Hepatocyte (in vitro differentiated cells): ENCODE measurements around the gene ASIC2. TPM values are rescaled to one million over a fixed set of nuclear protein-coding genes. Genes with fewer than 3 reads are reported as not detected.

Experiments
- DNase-seq: peaks from one replicate; pipeline ENCODE4 v3.0.0-alpha.2; 2016; ENCODE audit warnings: low spot score
- H2AFZ ChIP-seq: fragments of 200-600 bp; sonication (generic); 2 replicates; pipeline ENCODE4 v1.6.0; 2016; ENCODE audit warnings: antibody characterized with exemption, mild to moderate bottlenecking
- H3K27ac ChIP-seq: fragments of 200-600 bp; sonication (generic); 2 replicates; pipeline ENCODE4 v1.5.1; 2016; ENCODE audit warnings: mild to moderate bottlenecking
- H3K27me3 ChIP-seq: fragments of 200-600 bp; sonication (generic); 2 replicates; pipeline ENCODE4 v1.6.1; 2016
- H3K36me3 ChIP-seq: fragments of 200-600 bp; sonication (generic); replicated peaks from 2 replicates; pipeline ENCODE4 v1.5.1; 2016; ENCODE audit warnings: low read depth; ENCODE audit not compliant: insufficient read depth
- H3K4me1 ChIP-seq: fragments of 200-600 bp; sonication (generic); 2 replicates; pipeline ENCODE4 v1.5.1; 2016; ENCODE audit warnings: mild to moderate bottlenecking, moderate library complexity; ENCODE audit not compliant: insufficient read depth
- H3K4me2 ChIP-seq: fragments of 200-600 bp; sonication (generic); 2 replicates; pipeline ENCODE4 v1.6.0; 2016
- H3K4me3 ChIP-seq: fragments of 200-600 bp; sonication (generic); 2 replicates; pipeline ENCODE4 v1.5.1; 2016; ENCODE audit warnings: mild to moderate bottlenecking
- H3K79me2 ChIP-seq: fragments of 200-600 bp; sonication (generic); 2 replicates; pipeline ENCODE4 v1.6.0; 2017; ENCODE audit warnings: mild to moderate bottlenecking
- H3K9me2 ChIP-seq: fragments of 200-600 bp; sonication (generic); replicated peaks from 2 replicates; pipeline ENCODE4 v1.6.0; 2017; ENCODE audit warnings: mild to moderate bottlenecking; ENCODE audit not compliant: insufficient read depth
- H3K9me3 ChIP-seq: fragments of 200-600 bp; sonication (generic); 2 replicates; pipeline ENCODE4 v1.5.1; 2016; ENCODE audit warnings: low read depth, mild to moderate bottlenecking
- H4K20me1 ChIP-seq: fragments of 200-600 bp; sonication (generic); 2 replicates; pipeline ENCODE4 v1.6.0; 2016; ENCODE audit warnings: mild to moderate bottlenecking; ENCODE audit not compliant: insufficient read depth, poor library complexity, severe bottlenecking
- CTCF ChIP-seq: fragments of 200-600 bp; sonication (generic); IDR thresholded peaks from 2 replicates; pipeline ENCODE4 v1.5.1; 2016; ENCODE audit warnings: antibody characterized with exemption, mild to moderate bottlenecking; ENCODE audit not compliant: poor library complexity
- EZH2 ChIP-seq: fragments of 200-600 bp; sonication (generic); IDR thresholded peaks from 2 replicates; pipeline ENCODE4 v1.6.1; 2016; ENCODE audit warnings: antibody characterized with exemption, mild to moderate bottlenecking, borderline replicate concordance
- EZH2phosphoT487 ChIP-seq: fragments of 200-600 bp; sonication (generic); IDR thresholded peaks from one replicate; pipeline ENCODE4 v1.6.1; 2018; ENCODE audit warnings: antibody characterized with exemption, mild to moderate bottlenecking, low read depth, moderate library complexity; ENCODE audit not compliant: unreplicated experiment, severe bottlenecking
- WGBS: methylation state at CpG from one replicate; pipeline ENCODE4 v1.1.6; 2016; ENCODE audit warnings: low lambda C conversion rate; ENCODE audit errors: missing lambda C conversion rate; 5-methylcytosine and 5-hydroxymethylcytosine counted together
- polyA plus RNA-seq: library from polyadenylated mRNA; unstranded; fragments of >200 nt; fragmentation: Nextera tagmentation; extraction: Ambion mirVana; gene quantifications from 2 replicates; pipeline ENCODE4 v1.2.1, GENCODE V29; 2016
- total RNA-seq: library from RNA; depleted of rRNA; stranded (reverse); fragments of >200 nt; gene quantifications from 2 replicates; pipeline ENCODE4 v1.2.3, GENCODE V29; 2014

Gene ASIC2
- total and polyA plus RNA-seq, 2 experiments from 2014 or later, result 2.3 to 3.3 TPM

- no peak overlapping the region for H2AFZ ChIP-seq
- DNase-seq, result no peak
- H3K9me2 ChIP-seq, result no peaks in the 10 kb centered on the region
- no peaks in the 10 kb centered on the region for H3K36me3 ChIP-seq
- H3K27me3 ChIP-seq, result no peaks in the 10 kb centered on the region
- TF ChIP-seq EZH2, result no peak
- TF ChIP-seq EZH2phosphoT487, result no peak
- no peak for TF ChIP-seq CTCF
- H3K79me2 ChIP-seq, result no peaks in the 10 kb centered on the region
- H4K20me1 ChIP-seq, result no peaks in the 10 kb centered on the region
- no peaks in the 10 kb centered on the region for H3K9me3 ChIP-seq
- 73% methylated on average over 1 of the region's 1 CpG for WGBS
- no peak overlapping the region for H3K4me2 ChIP-seq
- H3K27ac ChIP-seq, result no peak overlapping the region
- peaks cover 4% of the 10 kb centered on the region for H3K4me1 ChIP-seq
- no peak overlapping the region for H3K4me3 ChIP-seq
Observed at GRCh38 chr17:33090806-33091205, 202.3 kb downstream of the ASIC2 start.

GRCh38 chr17:33086878-33087277, 206.2 kb downstream of the ASIC2 start:
- H2AFZ ChIP-seq, result no peak overlapping the region
- H3K4me1 ChIP-seq, result peaks cover 4% of the 10 kb centered on the region
- H3K4me2 ChIP-seq, result no peak overlapping the region
- no peak overlapping the region for H3K27ac ChIP-seq
- H3K79me2 ChIP-seq, result no peaks in the 10 kb centered on the region
- no peaks in the 10 kb centered on the region for H4K20me1 ChIP-seq
- TF ChIP-seq EZH2phosphoT487 (no peak), CTCF (no peak), EZH2 (no peak)
- no peaks in the 10 kb centered on the region for H3K9me2 ChIP-seq
- no peak for DNase-seq
- no peaks in the 10 kb centered on the region for H3K27me3 ChIP-seq
- no peaks in the 10 kb centered on the region for H3K9me3 ChIP-seq
- H3K4me3 ChIP-seq, result no peak overlapping the region
- no peaks in the 10 kb centered on the region for H3K36me3 ChIP-seq

GRCh38 chr17:33086041-33086440, 207.1 kb downstream of the ASIC2 start:
- Histone ChIP-seq H4K20me1 (no peaks in the 10 kb centered on the region), H3K9me2 (no peaks in the 10 kb centered on the region), H3K4me1 (peaks cover 4% of the 10 kb centered on the region), H3K27me3 (no peaks in the 10 kb centered on the region), H3K9me3 (no peaks in the 10 kb centered on the region), H3K79me2 (no peaks in the 10 kb centered on the region), H3K36me3 (no peaks in the 10 kb centered on the region), H2AFZ (no peak overlapping the region), H3K4me2 (no peak overlapping the region), H3K27ac (no peak overlapping the region), H3K4me3 (no peak overlapping the region)
- TF ChIP-seq CTCF, result no peak
- TF ChIP-seq EZH2phosphoT487, result no peak
- no peak for TF ChIP-seq EZH2
- 64% methylated on average over 1 of the region's 1 CpG for WGBS
- no peak for DNase-seq

- Histone ChIP-seq H3K4me3 (no peak overlapping the region), H3K9me3 (no peaks in the 10 kb centered on the region), H3K79me2 (no peaks in the 10 kb centered on the region), H4K20me1 (no peaks in the 10 kb centered on the region), H3K27me3 (no peaks in the 10 kb centered on the region), H3K9me2 (no peaks in the 10 kb centered on the region), H3K36me3 (no peaks in the 10 kb centered on the region), H2AFZ (no peak overlapping the region), H3K27ac (no peak overlapping the region), H3K4me1 (peaks cover 4% of the 10 kb centered on the region), H3K4me2 (no peak overlapping the region)
- DNase-seq, result no peak
- TF ChIP-seq EZH2 (no peak), CTCF (no peak), EZH2phosphoT487 (no peak)
- WGBS, result 74% methylated on average over 3 of the region's 3 CpGs
Observed at GRCh38 chr17:33085256-33085655, 207.8 kb downstream of the ASIC2 start.
